Camera-type eye (tissue), 1 donor: ENCODE results near the gene TNFSF15. TPM values are rescaled to one million over a fixed set of nuclear protein-coding genes. Genes with fewer than 3 reads are reported as not detected.

Source experiments
- total RNA-seq: library from RNA; depleted of rRNA; stranded (reverse); fragments of >200 nt; gene quantifications from one replicate; pipeline ENCODE4 v1.2.3, GENCODE V29; 2014

Gene TNFSF15
- total RNA-seq, result 1.0 TPM

GRCh38 chr9:114805670-114806525 is at the start of gene TNFSF15:
Gene TNFSF15, minus strand, starts transcription at chr9:114806039. Its CDS starts 27 bp downstream, at chr9:114806012.

Other genes starting within 250 kb of the TNFSF15 start
- gene ATP6V1G1, start 218.3 kb downstream of the TNFSF15 start, total RNA-seq, result 250 TPM
- gene TMEM268, start 194.7 kb downstream of the TNFSF15 start, total RNA-seq, result 19.2 TPM
- not detected for gene TEX53, start 148.2 kb downstream of the TNFSF15 start, total RNA-seq
- gene TEX48, start 123.8 kb downstream of the TNFSF15 start, total RNA-seq, result not detected
- gene TNFSF8, start 124.6 kb upstream of the TNFSF15 start, total RNA-seq, result 0.16 TPM